Measurements from ENCODE around the gene SPATA12.

DNA sequence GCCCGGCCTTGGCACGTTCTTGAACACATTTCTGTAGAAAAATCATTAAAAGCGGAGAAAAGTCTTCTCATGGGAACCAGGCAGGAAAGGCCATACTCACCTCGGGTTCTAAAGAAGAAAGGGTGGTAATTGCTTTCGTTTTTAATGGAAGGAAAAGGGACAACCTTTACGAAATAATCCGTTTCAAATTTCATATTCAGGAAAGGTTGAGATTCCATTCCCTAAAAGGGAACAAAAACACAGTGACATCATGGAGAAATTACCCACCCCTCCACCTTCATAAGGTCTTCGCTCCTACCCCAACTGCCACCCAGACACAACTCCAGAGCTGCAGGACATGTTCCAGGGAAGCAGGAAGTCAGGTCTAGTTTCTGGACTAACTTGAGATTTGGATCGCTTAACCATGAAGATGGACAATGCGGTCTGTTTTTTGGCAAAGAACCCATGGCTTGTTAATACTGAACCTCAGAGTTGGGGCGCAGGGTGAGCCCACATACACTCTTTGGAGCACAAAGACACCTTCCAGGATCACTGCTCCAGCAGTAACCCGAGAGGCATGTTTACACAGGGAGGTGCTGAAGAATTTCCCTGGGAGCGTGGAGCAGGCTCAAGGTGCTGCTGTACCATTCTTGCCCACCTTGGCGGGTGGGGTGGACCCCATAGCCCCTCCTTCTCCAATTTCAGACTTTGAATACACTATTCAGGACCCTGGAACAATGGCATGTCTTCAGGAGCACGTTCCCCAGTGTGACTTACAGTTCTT is 49.2 kb downstream of the SPATA12 start:
- TF ChIP-seq POLR2A (IDR thresholded peaks at IDR 0.05) (no peak), EP300 (IDR thresholded peaks at IDR 0.05; ENCODE audit: low read depth) (no peak)
- TF ChIP-seq, protein P1, sequence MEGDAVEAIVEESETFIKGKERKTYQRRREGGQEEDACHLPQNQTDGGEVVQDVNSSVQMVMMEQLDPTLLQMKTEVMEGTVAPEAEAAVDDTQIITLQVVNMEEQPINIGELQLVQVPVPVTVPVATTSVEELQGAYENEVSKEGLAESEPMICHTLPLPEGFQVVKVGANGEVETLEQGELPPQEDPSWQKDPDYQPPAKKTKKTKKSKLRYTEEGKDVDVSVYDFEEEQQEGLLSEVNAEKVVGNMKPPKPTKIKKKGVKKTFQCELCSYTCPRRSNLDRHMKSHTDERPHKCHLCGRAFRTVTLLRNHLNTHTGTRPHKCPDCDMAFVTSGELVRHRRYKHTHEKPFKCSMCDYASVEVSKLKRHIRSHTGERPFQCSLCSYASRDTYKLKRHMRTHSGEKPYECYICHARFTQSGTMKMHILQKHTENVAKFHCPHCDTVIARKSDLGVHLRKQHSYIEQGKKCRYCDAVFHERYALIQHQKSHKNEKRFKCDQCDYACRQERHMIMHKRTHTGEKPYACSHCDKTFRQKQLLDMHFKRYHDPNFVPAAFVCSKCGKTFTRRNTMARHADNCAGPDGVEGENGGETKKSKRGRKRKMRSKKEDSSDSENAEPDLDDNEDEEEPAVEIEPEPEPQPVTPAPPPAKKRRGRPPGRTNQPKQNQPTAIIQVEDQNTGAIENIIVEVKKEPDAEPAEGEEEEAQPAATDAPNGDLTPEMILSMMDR (IDR thresholded peaks at IDR 0.05), result no peak
